Stimulated activated CD8-positive, alpha-beta memory T cell treated with anti-CD3 and anti-CD28 coated beads, Interleukin-15, amount 100 ng/mL, for 1 hour (primary cell): ENCODE data around the gene PSG5.
"Not testable (repeated sequence)": the region's sequence is repeated elsewhere in the genome, so short reads cannot be mapped to it uniquely, and the experiment has no call there.

Source experiments
- DNase-seq: peaks from one replicate; pipeline ENCODE4 v3.0.0-alpha.2; 2020; ENCODE audit warnings: low read depth

The PSG5 gene

DNA sequence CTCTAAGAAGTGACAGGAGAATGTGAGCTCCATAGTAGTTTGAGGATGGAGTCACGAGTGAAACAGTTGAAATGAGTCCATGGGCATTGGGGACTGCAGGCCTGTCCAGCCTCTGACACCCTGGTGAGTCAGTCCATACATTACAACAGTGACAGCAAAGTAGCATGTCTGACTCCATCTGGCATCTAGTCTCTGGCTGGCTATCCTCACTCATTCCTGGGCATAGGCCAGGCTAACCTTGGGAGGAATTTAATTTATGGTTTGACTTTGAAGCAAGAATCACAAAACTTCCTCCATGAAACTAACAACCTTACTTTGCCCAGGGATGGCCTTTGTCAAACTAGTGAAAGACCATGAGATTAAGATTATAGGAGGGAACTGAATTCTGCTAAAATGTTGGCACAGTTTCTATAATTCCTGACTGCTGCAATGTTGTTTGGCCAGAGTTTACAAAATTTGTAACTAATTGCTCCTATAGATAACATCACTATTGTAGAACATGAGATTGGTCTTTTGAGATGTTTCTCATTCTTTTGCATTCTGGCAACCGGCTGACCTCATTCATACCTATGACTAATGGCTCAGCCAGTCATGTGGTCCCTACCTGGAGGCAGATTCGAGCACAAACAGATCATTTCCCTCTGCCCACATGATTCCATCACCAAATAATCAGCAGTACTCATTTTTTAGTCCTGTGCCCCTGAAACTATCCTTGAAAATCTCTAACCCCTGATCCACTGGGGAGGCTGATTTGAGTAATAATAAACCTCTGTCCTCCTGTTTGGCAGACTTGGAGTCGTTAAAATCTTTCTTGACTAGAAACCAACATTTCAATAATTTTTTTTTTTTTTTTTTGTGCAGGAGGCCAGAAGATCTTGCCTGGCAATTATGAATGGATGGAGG lies 4.2 kb downstream of the PSG5 start:
- DNase-seq: not testable (repeated sequence)

DNA sequence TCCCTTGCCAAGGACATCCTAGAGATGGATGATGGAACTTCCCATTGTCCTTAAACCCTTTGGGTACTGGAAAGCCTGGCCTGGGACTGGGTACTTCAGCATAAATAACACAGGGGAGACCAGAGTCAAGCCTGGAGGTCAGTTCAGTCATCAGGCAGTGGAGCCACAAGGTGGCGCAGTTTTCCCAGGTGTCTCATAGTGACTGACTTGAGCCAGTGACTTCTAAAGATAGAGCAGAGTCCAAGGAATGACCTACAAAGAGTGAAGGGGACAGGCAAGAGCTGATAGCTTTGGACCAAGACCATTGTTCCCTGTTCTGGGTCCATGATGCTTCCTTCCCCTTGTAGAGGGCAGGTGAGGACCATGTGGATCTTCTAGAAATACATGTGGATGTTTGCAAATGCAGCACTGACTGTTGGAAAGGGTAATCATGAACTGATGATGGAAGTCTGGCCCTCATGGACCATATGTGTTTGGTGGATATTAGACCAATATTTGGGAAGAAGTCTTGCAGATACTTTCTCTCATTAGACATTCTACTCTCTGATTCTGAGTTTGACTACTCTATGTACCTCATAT lies 6.7 kb downstream of the PSG5 start:
- DNase-seq: not testable (repeated sequence)

DNA sequence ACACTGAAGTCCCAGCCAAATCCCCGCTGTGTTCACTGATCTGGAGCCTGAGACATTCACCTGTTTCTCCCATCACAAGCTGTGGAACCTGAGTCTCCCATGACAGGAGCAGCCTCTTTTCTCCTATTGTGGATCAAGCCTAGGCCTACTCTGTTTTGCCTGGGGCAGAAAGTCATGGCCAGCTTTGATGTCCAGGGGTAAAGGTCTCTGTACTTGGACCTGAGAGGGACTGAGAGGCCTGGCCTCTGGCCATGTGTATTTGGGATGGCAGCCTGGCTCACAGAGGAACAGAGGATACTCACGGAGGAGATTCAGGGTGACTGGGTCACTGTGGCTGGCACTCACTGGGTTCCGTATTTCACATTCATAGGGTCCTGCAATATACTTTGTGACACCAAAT lies 7.8 kb downstream of the PSG5 start:
- not testable (repeated sequence) for DNase-seq

DNA sequence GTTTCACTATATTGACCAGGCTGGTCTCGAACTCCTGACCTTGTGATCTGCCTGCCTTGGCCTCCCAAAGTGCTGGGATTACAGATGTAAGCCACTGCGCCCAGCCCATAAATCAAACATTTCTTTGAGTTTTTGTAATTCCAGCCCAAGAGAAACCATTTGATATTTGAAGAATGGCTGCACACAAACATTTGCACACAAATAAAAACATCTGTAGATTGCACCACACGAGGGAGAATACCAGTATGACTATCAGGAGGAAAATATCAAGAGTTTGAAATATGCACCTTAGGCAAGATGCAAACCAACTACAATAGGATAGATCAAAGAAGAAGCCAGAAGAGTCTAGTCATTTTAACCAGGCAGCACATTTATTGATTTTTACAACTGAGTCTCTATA lies 20.4 kb downstream of the PSG5 start:
- not testable (repeated sequence) for DNase-seq

DNA sequence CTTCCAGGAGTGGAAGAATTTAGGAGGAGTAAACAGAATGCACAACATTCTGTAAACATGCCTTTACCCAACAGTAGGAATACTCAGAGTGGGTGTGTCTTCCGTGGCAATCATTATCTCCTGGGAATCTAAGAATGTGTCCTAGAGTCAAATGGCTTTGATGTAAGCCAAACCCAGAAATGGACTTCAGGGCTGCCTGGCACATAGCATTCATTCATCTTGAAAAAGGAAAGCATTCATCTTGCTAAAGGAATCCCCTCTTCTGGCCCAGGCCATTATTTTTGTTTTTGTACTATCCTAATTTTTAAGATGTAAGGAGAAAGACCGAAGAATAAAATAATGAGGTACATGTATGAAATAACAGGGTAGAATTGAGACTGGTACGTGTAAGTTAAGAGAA lies 23.2 kb downstream of the PSG5 start:
- DNase-seq: not testable (repeated sequence)

DNA sequence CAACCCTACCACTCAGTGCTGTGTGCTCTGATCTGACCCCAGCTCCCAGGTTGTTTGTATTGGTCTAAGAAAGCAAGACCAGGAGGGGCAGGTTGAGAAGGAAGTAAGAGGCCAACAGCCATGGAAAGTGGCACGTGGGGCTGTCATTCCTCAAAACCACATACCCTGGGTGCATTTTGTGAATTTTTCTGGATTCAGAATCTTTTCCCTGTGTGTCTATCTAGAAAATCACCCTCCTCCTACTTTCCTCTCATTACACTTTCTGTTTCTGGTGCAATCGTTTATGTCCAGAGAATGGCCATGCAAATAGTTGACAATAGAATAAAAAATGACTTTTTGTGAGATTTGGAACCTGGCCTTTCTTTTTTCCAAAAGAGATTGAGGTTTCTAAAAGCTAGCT lies 24.1 kb downstream of the PSG5 start:
- DNase-seq: not testable (repeated sequence)

DNA sequence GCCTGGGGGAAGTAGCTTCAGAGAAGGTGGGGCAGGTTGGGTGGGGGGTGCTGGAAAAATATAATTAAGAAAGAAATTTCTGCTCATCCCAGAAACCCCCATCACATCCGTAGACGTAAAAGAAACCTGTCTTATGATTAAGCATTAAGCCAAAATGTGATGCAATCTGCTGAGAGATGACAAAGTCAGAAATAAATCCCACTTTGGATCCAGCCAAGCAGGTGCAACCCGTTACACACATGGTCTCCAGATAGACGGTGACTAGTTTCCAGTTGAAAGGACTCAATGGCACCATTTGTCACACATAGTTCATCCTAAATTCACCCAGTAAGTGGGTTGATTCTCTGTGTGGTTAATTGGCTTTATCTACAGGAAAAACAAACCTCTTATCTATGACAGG lies 34.1 kb downstream of the PSG5 start:
- DNase-seq: no peak

DNA sequence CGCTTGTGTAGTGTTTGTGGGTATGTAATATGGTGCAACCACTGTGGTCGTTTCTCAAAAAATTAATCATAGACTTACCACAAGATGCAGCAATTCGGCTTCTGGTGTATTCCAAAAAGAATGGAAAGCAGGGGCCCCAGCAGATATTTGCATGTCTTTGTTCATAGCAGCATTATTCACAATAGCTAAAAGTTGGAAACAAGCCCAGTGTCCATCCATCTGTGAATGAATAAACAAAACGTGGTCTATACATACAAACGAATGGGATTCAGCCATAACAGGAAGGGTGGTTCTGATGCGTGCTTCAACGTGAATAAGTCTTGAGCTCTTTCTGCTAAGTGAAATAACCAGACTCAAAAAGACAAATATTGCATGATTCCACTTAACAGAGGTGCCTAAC lies 36.5 kb downstream of the PSG5 start:
- not testable (repeated sequence) for DNase-seq

DNA sequence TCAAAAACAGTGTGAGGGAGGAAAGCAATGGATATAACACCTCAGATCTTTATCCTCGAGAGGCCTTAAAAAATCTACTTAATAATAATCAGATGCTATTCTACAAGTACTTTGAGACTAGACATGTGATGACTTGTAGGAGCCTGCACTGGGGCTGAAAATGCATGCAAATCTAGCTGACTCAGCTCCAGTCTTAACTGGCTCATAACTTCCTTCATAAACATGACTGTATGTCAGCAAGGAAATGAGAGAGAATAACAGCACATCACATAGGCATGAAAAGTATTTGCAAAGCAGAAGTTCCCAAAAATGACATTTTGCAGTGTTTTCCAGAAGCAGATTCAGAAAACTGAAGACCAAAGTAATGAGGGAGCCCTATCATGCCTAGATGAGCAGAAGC lies 38.1 kb downstream of the PSG5 start:
- DNase-seq: no peak

DNA sequence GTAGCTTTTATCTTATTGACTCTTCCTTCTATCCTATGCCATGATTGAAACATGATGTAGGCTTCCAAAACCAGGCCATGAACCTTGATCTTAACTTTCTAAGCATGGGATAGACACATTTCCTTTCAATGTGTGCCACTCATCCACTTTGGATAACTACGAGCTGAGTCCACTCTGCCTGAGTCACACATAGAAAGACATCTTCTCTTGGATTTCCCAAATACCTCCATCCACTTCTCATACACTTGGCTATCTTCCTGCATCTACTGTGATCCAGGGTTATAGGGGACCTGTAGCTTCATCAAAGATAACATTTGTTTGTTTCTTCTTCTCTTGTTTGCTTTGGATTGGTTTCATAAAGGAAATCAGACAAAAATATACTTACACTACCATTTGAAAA lies 44.6 kb downstream of the PSG5 start:
- DNase-seq: not testable (repeated sequence)

DNA sequence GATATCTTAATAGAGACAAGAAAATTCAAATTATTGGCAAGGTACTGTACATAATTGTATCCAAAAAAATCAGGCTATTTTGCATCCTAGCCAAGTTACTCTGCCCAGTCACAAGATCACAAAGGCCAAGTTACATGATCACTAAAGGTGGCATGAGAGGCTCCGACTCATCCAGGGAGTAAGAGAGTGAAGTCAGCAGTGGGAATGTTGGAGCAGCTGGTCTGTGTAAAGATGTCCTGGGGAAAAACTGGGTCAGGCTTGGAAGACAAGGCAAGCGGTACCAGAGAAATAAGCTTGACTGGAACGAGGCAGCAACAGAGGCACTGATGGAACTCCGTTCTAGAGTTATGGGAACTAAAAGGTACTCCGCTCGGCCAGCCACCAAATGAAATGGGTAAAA lies 53.6 kb downstream of the PSG5 start:
- DNase-seq: no peak

DNA sequence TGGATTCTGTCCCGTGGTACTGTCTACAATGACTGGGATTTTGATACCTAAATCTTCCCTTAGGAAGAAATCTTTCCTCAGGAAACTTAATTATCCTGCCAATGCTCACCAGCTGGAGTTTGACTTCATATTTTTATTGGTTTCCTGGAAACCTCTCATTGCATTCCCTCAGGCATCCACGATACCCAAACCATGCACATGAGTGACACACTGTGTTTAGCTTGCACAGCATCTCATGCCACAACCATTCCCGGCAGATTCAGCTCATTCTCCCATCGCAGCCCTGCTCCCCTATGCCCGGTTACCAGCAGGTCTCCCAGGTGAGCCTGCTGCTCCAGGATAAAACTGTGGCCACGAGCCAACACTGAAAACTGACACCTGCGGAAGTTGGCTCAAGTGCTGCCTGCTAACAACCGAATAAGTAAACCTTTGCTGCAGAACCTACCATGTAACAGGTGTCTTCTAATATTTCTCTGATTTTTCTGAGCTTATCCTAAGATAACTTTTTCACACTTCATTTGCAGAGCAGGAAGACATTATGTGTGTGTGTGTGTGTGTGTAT lies 55.0 kb downstream of the PSG5 start:
- DNase-seq: not testable (repeated sequence)

DNA sequence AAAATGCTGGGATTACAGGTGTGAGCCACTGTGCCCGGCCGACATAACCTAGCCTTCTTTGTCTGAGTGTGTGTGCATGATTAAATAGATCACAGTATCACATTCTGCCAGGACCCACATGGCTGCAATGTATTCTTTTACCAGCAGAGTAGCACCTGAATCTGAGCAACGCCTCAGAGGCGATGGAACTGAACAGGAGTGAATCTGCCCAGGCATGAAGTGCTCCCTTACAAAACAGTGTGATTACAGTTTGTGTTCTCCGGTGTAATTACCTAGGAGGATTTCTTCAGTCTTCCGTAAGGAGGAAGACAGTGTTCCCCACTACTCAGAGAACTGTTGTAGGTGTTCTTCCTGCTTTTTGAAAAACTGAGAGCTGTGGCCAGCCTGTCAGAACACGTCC lies 57.1 kb downstream of the PSG5 start:
- not testable (repeated sequence) for DNase-seq

DNA sequence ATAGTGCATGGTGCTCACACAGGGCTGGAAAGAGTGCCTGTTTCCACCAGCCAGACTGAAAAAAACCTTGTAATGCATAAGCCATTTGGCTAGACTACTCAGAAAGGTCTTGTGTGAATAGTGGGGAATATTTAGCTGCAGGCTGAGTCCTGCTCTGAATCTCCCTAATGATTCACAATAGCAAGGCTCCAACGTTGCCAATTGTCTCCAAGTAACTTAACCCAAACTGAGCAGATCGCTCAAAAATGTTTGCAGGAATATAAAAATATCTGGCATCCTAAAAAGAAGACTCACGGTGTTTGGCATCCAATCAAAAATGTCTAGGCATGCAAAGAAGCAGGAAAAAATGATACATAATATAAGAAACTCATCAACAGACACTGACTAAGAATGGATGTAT lies 59.0 kb downstream of the PSG5 start:
- DNase-seq: not testable (repeated sequence)

DNA sequence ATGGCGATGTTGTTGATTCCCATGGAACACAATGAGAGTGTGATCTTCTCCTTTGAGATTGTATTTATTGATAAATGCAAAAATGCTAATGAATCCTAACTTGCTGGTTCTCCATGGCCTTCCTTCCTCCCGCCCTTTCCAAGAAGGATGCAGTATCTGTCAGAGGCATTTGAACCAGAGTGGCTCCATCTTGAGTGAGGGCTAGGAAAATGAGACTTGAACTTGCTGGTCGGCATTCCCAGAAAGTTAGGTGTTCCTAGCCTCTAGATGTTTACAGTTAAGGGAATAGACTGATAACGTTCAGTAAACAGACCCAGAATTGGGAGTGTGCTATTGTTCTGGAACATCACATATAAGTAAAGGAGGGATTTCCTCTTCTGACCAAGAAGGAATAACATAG lies 59.6 kb downstream of the PSG5 start:
- DNase-seq: no peak

DNA sequence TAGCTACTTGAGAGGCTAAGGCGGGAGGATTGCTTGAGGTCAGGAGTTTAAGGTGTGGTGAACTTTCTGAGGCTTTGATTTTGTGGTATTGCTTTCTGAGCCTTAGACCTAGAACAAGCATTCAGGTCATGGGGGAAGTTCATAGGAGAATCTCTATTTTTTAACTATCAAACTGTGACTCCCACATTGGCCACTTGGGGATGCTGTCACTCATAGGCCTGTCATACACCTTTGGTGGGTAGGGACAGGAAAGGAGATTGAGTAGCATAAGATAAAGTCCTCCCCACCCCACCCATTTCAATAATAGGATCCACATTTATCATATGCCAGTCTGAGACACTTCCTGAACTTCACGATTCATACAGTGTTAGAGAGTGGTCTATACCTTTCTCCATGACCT lies 62.0 kb downstream of the PSG5 start:
- no peak for DNase-seq

DNA sequence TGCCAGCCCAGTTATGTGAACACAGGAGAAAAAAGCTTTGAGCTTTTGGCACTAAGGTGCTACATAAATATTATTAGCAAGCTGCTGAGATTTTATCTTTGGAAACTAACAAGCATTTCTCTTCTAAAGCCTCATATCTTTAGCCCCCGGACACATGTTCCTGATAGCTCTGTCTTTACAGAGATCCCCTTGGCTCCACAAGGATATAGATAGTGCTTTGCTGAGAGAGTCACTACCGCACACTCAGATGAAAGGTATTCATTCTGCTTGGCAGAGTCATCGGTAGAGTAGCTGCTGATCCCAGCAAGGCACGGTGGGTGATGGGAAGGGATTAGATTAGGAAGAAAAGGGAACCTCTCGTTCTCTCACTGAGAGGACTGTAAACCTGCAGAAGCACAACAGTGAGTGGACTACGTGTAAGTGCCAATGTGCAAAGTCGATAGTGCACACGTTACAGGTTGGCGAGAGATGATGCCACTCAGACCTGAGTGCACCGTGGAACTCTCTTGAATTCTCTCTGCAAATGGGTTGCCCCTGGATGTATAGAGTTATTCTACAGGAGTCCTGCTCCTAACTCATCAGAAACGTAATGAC lies 65.8 kb downstream of the PSG5 start:
- not testable (repeated sequence) for DNase-seq

DNA sequence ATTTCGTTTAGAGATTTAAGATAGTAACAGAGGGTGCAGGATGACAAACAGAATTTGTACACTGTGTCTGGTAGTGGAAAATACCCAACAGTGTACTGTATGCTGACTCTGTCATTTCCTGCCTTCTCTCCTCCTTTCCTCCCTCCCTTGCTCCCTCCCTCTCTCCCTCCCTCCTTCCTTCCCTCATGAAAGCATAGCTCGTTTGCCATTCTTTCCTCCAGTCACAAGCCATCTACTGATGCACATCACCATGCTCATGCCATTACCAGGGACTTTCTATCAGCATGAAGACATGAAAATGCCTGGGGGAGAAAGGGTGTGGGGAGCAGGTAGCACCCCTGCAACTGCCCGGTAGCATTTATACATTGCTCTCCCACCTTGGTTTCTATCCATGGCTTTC lies 66.8 kb downstream of the PSG5 start:
- not testable (repeated sequence) for DNase-seq
